GM21528 (cell line): ENCODE data around the gene TLL2.

Source experiments
- ATAC-seq: cut with Tn5 transposase; IDR thresholded peaks from one replicate; pipeline ENCODE4 v1.9.1; 2021; ENCODE audit warnings: mild to moderate bottlenecking, moderate library complexity; ENCODE audit not compliant: unreplicated experiment, low FRiP score

TLL2 gene

GRCh38 chr10:96436035-96436434 lies 77.7 kb downstream of the TLL2 start:
- no peak for ATAC-seq

DNA sequence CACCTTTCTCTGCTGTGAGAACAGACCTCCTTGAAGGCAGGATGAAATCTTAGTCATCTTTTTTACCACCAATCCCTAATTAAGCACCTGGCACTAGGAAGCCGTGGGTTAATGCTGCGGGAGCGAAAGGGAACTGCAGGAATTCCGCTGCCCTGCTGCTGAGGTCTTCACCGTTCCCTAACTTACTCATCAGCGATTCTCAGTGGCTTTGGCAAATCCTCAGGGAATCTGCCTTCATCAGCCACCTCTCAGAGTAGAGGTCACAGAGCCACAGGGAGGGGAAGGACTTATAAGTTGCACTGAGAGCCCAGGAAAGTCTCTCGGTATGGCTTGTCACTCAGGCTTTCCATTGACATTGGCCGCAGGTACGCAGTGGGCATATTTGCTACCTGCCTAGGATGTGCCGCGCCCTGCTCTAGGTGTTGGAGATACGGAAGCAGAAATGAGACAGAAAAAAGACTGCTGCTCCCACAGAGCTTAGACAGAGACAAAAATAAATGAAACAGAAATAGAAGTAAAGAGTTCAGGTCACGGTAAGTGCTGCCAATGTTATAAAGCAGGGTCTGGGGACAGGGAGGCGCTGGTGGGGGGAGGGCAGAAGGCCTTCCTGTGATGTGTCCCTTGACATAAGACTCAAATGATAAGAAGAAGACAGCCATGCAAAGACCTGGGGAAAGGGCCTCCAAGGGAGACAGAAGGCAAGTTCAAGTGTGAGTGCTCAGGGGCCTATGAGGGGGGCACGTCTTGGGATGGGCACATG lies 82.3 kb downstream of the TLL2 start:
- no peak for ATAC-seq

- ATAC-seq, result no peak
These were observed 86.4 kb downstream of the TLL2 start for GRCh38 chr10:96427291-96427690.

DNA sequence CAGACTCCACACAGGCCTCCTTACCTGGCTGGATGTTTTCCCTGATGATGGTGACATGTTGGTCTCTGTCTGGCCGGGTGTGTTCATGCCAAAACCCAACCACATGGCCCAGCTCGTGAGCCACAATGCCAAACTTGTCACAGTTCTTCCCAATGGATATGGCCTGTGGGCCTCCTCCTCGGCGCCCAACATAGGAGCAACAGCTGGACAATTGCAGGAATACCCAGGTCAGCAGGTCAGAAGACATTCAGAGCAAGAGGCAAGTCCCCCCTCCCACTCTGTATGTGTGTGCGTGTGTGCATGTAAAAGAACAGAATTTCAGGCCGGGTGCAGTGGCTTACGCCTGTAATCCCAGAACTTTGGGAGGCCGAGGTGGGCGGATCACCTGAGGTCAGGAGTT lies 91.2 kb downstream of the TLL2 start:
- no peak for ATAC-seq

- no peak for ATAC-seq
These were observed 91.7 kb downstream of the TLL2 start for GRCh38 chr10:96421995-96422394.

DNA sequence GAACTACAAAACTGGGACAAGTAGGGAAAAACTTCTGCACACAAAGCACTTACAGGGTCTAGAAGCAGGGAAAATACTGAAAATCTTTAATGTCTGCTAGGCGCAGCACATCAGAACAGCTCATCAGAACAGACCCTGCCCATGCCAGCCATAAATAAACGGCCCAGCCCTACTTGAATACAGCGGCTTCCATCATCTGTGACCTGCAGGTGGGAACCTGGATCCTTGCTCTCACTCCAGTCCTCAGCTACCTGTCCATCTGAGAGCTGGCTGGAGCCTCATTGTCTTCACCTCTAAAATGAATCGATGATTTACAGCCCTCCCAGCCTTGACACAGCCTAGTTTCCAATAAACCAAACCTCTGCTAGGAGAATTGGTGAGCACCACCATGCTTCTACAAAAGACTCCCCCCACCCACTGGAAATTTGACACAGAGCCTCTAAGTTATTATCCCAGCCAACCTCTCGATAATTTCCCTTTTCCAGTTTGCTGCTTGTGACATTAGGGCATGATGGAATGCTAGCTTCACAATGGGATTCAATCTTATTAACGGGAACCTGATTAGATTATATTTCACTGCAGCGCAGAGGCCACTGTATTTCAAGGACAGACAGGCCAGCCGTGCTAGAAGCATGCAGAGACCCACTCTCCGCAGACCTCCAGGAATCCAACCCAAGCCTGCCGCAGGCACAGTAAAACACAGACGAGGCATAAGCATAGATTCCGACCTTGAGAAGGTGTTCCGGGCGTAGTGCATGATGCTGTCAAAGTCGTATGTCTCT lies 93.3 kb downstream of the TLL2 start:
- no peak for ATAC-seq

- no peak for ATAC-seq
These were observed 94.4 kb downstream of the TLL2 start for GRCh38 chr10:96419351-96419750.

DNA sequence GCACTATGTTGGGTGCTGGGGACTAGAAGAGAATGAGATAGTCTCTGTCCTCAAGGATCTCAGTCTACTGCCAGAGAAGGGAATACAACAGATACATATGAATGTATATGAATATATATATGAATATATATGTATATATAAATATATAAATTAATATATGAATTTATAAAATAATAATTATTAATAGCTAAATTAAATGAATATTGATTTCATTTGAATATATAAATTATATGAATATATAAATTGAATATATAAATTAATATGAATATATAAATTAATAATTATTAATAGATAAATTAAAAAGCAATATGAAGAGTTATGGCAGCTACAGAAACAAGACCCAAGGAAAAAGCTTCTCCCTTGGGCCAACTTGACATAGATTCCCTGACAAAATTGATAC lies 95.1 kb downstream of the TLL2 start:
- ATAC-seq, result no peak

- ATAC-seq, result no peak
These were observed 96.3 kb downstream of the TLL2 start for GRCh38 chr10:96417441-96417840.

- ATAC-seq, result no peak
These were observed 97.1 kb downstream of the TLL2 start for GRCh38 chr10:96416643-96417042.

- ATAC-seq, result no peak
These were observed 97.7 kb downstream of the TLL2 start for GRCh38 chr10:96415891-96416554.

DNA sequence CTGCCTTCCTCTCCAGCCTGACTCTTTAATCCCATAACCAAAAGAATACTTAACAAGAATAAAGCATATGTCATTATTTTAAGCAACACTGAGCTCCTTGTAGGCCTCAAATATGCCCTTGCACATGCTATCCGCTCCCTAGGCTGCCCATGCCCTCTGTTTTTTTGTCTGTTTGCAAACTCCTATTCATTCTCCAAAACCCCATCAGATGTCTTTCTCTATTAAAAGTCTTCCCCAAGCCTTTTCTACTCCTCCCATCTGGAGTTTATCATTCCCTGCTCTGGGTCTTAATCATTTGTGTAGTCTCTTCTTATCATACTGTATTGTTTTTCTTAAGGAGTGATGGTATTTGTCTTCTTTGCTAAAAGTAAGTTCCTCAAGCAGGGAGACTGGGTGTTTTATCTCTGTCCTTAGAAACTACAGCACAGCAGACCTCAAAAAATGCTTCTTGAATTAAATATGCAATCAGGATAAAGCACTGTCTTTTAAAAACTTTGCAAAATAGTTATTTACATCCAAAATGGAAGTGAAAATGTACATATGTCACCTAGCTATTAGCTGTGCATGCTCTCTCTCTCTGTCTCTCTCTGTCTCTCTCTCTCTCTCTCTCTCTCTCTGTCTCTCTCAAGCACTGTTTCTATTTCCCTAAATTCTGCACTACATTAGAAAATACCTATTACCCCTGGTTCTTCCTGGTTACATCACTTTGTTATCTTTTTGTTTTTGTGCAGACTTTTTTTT lies 98.4 kb downstream of the TLL2 start:
- ATAC-seq, result no peak

- no peak for ATAC-seq
These were observed 99.4 kb downstream of the TLL2 start for GRCh38 chr10:96414303-96414702.

GRCh38 chr10:96413151-96413787 lies 100.5 kb downstream of the TLL2 start:
- ATAC-seq, result no peak

GRCh38 chr10:96411716-96412320 lies 101.9 kb downstream of the TLL2 start:
- ATAC-seq, result no peak

DNA sequence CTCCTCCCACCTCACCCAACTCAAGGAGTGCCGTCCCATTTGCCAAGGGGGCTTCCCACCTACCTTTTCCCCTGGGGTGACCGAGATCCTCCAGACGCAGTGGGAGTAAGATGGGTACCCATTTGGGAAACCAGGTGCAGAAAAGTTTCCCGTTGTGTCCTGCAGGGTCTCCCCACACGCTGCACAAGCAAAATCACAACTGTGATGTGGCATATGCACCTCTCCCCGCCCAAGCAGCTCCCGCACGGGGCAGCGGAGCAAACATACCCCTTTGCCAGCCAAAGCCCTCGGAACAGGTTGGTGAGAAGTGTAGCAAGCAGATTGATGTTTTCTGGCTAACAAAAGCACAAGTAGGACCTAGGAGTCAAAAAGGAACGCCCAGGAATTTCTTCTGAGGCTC lies 103.4 kb downstream of the TLL2 start:
- no peak for ATAC-seq

GRCh38 chr10:96408201-96408600 lies 105.5 kb downstream of the TLL2 start:
- ATAC-seq, result no peak

DNA sequence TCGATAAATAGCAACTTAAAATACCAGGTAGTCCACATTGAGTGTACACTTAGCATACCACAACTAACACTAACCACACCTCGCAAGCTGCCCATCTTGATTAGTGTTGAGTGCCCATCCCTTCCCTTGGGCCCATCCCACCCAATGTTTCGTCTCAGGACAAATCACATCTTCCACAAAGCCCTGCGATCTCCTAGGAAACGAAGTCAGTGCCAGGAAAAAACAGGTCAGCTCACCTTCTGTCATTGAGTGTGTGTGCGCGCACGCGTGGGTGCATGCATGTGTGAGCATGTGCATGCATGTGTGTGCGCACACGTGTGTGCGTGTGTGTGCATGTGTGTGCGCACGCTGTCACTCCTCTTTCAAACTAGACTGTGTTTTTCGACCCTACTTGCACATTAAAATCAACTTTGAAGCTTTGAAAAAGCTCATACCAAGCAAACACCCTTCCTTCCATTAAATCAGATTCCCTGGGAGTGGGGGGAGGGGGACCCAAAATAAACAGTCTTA lies 106.1 kb downstream of the TLL2 start:
- ATAC-seq, result no peak

GRCh38 chr10:96406091-96406490 lies 107.6 kb downstream of the TLL2 start:
- no peak for ATAC-seq
